Femur (tissue), 1 donor: Measurements from ENCODE around the gene EML1.
A peak's percentile ranks its signal among the peaks of the same experiment; 100 is the strongest.

ENCODE experiments used
- DNase-seq: peaks from one replicate; pipeline ENCODE4 v3.0.0-alpha.2; 2017

Gene EML1

DNA sequence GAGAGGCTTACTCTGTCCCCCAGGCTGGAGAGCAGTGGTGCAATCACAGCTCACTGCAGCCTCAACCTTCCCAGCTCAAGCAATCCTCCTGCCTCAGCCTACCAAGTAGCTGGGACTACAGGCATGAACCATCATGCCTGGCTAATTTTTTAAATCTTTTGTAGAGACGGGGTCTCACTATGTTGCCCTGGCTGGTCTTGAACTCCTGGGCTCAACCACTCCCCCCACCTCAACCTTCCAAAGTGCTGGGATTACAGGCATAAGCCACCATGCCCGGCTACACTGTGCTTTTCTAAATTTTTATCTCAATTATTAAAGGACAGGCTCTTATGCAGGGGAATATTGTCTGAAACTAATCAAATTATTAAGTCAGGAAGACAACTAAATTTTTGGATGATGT, 44.6 kb downstream of the EML1 start:
- DNase-seq = no peak

DNA sequence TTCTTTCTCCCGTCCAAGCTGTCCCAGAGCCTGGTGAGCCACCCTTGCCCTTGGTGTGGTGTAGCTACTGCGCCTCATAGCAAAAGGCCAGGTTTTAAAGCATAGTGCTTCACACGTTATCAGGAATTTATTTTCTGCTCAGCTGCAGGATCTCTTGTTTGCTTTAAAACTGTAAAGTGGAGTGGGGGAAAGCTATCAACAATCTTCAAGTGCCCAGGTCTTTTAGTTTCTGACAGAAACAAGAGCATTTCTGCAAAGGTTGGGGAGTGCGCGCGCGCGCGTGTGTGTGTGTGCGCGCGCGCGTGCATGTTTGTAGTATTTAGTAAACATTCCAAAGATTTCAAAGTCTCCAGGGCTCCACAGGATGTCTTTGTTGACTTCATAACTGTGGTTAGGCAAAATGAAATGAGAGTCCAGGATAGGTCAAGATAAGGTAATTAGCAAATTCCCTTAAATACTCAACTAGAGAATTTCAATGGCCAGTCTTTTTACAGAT, 45.5 kb downstream of the EML1 start:
- DNase-seq = no peak

DNA sequence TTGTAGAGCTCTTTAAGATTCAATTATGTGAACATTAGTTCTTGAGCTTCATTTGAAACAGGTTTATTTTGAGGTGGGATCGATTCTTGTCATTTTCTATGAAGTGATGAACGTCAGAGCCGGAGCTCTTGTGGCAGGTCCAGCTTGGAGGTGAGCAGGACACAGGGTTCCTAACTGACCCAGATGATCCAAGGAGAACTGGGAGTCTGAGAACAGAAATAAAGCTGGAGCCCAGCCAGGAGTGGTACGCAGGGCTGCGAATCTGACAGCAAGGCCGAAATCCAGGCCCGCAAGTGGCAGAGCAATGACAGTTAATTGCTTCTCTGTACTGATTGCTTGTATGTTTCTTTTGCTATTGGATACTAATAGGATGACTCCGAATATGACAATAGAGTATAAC, 46.5 kb downstream of the EML1 start:
- DNase-seq = no peak

DNA sequence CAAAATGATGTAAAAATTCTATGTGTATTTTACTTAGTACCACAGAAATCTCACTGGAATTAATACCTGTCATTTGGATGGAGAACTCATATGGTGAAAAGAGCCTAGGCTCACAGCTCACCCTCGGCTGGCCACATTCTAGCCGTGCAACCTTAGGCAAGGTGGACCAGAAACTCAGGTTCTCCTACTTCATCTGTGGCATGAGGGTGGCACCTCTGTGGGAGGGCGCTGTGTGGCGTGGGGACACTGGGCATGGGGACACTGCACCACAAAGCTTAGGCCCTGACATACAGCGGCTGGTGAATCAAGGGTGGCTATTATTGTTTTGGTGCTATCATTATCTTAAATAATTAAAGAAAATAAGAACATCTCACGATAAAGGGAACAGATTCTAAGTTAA, 47.1 kb downstream of the EML1 start:
- no peak for DNase-seq

DNA sequence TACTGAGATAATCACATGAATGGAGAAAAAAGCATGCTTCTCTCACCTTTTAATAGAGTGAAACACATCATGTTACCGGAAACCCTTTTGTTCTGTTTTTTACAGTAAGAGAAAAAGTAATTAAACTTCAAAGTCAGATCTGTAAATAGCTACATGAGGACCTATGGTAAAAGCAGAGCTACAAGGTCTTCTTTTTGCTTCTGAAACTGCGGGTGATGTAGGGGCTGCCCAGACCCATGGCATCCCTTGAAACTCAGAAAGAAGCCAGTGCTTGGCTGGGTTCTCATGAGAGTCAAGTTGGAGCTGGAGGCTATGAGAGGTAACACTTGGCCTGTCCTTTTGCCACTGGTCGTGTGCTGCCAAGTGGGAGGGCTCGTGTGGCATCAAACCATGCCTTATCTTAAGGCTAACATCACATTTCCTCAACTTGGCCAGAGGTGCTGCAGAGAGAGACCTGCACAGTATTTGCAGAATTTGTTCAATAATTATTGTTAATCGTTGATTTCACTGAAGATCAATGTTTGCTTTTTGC, 47.6 kb downstream of the EML1 start:
- DNase-seq = no peak

DNA sequence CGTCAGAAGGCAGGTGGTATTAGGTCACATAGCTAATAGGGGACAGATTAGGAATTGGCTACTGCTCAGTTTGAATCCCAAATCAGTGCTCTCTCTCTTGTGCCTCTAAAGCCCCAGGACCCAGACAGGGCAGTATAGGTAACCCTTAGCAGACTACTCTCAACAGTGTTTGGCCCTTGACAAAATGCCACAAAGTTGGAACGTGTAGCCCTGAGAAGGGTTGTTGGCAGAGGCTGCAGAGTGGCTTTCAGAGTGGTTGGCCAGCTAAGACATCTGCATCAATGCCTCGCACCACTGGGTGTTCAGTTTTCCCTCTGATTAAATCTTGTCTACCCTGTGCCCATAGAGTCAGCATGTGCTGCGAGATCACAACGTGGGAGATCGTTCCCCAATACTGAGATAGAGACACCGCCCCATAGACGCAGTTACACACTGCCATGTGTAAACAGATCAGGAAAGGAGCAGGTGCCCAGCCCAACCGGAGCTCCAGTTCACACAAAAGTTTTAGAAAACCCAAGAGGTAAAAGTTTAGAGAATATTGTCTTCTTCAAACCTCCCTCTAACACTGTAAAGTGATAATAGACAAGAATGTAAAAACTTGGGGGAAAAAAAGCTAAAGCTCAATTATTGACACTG, 48.3 kb downstream of the EML1 start:
- no peak for DNase-seq

DNA sequence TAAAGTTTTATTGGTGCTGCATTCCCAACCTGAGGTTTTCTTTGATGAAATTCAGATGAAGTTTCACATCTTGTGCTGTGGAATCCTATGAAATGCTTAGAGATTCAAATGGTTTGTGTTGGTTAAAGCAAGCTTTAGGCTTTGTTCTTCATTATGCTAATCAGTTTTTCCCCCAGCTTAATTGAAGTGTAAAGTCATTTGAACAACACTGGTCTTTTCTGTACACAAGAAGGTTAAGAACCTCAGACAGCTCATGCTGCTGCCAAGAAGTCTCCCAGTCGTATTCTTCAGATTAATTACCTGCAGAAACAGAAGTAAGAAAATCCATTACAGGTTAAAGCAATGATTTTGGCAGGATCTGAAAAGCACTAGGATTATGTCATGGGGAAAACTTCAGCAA, 48.9 kb downstream of the EML1 start:
- DNase-seq = no peak

DNA sequence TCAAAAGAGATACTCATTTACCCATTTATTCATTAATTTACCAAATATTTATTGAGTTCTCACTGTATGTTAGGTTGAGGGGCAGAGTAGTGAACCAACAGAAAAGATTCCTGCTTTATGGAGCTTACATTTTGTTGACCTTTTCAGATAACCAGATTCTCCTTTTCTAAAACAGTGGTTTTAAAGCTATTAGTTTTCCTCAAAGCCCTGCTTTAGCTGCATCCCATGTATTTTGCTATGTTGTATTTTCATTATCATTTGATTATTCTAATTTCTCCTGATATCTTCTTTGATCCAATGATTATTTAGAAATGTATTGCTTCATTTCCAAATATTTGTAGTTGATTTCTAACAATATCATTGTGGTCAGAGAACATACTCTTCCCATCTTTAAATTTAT, 53.6 kb downstream of the EML1 start:
- DNase-seq = no peak

DNA sequence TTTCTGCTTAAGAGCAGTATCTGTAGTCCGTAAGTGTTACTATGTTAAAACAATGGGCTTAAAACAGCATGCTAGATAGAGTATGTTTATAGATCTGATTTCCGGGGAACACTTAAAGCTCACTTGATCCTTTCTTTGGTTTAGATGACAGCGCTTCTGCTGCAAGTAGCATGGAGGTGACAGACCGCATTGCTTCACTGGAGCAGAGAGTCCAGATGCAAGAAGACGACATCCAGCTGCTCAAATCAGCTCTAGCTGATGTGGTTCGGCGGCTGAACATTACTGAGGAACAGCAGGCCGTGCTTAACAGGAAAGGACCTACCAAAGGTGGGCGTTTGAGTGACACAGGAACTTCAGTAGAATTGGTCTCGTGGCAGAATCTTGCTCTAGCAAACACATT, 57.5 kb downstream of the EML1 start:
- no peak for DNase-seq

DNA sequence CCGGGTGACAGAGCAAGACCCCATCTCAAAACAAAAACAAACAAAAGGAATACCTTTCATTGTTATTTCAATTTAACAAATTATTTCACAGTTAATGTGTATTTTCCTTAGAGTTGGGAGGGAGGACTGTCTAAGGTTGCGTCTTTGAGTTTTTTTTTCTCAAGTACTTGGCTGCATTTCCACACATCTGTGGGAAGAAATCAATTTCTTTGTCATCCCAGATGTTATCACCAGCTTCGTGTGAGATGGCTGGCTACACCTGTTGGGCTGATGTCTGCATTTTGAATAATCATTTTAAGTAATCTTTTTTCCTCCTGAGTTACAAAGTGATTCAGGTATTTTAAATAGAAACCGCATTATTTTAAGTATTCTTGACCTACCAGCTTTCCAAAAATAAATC, 59.4 kb downstream of the EML1 start:
- DNase-seq = no peak

DNA sequence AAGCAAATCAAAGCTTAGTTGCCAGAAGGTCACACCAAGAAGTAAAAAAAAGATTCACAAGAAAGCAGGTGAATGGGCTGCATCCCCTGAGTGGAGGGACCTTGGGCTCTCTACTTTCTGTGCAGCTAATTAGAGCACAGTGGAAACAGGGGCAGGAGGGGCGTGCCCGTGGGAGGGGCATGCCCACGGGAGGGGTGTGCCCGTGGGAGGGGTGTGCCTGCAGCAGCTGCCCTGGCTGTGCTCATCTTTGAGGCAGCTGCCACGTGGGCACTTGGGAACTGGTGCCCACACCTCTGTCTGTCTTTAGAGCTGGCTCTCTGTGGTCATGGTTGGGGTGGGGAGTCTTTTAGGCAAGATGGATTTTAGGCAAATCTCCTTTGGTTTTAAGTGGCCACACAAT, 60.0 kb downstream of the EML1 start:
- DNase-seq = peak; percentile 36

DNA sequence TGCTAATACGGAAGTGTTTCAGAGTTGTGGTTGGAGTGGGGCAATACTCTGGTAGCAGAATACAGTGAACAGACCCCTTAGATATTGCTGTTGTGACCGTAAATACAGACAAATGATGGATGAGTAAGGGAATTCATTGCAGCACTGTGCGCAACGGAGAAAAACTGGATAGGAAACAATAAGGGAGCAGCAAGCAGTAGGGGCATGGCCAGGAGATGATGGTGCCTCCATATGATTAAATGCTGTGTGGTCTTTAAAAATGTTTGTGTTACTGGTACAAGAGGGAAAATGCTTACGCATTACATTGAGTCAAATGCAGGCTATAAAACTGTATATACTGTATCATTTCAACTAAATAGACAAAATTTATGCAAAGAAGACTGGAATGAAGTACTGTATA, 61.6 kb downstream of the EML1 start:
- no peak for DNase-seq

DNA sequence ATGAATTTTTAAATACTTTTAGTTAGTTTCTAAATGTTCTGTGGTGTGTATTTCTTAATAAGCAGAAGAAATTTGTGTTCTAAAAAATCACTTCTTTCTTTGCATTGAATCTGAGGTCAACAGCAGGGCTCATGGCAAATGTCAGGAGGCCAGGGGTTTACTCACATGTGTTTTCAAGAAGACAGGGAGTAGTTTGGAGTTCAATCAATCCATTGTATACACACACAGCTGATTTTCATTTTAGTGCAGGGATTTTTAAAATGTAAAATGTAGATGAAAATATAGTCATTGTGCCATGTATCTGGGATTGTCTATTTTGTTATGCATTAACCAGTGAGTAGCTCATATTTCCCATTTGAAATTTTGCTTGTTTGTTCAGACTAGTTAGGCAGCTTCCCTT, 62.1 kb downstream of the EML1 start:
- DNase-seq = no peak

DNA sequence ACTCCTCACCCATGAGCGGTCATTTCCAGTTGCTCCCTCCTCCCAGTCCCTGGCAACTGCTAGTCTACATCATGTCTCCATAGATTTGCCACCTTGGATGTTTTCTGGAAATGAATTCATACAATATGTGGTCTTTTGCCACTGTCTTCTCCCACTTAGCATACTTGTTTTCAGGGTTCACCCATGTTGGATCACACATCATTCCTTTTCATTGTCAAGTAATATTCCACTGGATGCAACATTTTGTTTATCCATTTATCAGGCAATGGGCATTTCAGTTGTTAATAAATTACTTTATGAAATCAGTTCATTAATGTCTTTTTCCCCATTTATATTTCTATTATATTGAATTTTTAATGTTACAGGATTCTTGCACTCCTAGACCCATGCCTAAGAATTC, 64.3 kb downstream of the EML1 start:
- no peak for DNase-seq

DNA sequence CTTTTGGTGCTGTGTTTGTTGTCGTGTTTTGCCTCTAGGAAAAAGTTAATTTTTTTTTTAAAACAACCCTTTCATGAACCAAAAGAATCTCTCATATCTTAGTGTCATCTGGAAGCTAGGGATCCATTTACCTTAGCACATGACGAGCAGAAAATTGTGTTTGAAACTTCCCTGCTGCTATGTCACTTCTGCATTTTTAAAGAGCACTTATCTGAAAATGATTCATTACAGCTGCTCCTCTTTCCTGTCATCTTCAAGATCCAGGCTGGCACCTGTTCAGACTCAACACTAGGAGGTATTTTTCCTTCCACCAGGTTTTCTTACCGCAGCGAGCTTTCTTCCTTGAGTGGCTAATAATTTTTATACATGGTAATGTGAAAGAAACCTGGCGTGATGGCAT, 67.0 kb downstream of the EML1 start:
- no peak for DNase-seq

DNA sequence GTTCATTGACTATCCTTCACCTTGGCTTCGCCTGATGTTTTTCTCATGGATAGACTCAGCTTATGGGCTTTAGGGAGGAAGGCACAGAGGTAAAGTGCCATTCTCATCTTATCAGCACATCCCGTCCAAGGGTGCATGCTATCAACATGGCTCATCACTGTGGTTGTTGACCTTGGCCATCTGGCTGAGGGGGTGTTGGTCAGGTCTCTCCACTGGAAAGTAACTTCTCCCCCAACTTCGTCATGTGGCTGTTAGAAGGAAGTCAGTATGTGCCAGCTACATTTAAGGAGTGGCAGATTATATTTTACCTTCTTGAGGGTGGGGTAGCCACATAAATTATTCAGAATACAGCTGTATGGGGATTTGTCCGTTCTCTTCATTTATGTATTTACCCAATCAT, 68.9 kb downstream of the EML1 start:
- DNase-seq = no peak

DNA sequence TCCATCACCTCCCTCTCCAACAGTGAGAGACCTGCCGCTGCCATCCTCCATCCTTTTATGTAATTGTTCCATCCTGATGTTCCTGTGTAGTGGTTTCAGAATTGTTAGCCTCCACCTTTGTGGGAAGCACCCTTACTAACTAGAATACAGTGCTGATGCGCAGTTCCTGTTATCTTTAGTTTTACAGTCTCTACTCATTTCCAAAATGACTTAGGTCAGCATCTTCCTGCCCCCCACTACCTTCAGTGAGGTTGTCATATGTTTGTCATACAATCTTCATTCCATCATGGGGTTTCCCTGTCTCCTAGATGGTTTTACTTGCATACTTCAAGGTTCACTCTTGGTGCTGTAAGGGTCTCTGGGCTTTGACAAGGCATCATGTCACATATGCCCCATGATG, 69.8 kb downstream of the EML1 start:
- no peak for DNase-seq

DNA sequence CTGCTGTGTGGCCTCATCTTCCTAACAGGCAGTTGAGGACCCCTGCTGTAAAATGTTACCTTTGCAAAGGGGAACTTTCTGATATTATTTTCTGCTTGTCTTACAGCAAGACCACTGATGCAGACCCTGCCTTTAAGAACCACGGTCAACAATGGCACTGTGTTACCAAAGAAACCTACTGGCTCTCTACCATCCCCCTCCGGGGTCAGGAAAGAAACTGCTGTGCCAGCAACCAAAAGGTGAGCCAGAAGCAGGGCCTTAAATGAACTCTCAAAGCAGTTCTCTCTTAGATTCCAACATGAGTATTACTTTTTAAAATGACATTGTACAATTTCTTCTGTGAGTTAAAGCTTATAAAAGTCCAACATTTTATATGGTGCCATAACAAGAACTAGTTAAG, 72.2 kb downstream of the EML1 start:
- no peak for DNase-seq

DNA sequence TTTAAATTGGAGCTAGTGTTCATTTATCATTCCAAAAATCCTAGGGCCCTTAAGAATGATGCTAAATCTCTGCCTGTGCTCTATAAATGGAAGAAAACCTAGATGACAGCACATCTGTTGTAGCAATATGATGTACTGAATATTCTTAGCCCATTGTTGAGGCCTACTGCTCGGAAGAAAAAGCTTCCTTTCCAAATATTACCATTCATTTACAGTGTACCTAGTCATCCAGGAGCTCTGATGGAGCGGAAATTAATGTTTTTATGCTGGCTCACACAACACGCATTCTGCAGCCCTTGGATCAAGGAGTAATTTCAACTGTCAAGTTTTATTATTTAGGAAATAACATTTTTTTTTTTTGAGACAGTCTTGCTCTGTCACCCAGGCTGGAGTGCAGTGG, 77.4 kb downstream of the EML1 start:
- no peak for DNase-seq

DNA sequence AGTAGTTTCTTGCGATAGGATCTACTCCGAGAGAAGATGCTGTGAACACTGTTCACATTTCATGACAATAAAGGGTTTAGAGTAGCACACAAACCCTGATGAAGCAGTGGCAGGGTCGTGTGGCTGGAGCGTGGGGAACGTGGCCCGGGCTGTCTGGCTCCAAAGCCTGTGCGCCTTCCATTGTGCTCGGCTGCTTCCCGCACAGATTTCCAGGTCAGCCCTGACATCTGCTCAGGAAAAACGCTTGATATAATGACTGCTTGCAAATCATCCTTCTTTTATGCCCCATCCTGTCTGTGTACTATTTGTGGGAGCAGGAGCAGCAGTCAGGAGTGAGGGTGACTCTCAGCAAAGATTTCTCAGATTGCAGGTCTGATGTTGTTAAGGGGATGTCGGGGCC, 78.6 kb downstream of the EML1 start:
- DNase-seq = no peak

DNA sequence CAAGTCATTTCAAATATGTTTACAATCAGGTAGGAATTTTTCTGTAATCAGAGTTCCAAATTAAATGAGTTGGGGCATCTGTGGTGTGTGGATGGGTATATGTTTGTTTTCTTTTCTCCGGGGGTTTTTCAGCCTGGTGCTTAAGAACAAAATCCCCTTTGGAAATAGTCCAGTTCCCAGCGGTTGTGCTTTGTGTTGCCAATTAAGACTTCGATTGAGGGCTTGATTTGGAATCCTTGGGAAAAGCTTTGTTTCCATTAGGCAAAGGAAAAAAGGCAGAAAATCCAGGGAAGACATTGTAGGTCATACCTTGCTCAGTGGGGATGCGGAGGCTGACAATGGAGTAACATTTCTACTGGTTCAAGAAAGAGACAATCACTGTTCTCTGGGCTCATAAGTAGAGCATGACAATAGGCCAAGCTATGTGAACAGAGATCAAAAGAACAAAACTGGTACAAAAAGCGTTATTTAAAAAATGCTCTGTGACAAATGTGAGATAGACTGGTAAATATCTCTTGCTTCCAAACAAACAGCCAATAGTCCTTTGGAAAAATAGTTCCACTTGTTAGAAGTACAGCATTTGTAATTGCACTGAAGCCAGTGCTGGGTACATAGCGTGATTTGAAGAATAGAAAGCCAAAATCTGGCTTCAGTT, 79.7 kb downstream of the EML1 start:
- no peak for DNase-seq

DNA sequence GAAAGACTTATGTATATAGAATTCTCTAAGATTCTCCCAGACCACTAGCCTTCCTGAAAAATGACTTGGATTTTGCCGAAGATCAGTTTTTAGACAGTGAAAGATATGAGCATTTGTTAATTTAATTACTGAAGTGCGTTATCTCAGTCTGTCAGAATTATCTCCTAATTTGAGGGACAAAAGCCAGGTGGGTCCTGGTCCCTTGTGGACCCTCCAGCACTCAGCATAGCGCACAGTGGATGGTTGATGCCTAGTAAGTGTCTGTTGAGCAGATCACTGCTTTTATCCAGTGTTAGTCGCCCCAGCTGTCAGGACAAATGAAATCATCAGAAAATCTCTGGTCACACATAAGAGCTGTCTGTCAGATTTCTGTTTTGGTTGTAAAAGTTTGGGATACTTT, 80.4 kb downstream of the EML1 start:
- no peak for DNase-seq

DNA sequence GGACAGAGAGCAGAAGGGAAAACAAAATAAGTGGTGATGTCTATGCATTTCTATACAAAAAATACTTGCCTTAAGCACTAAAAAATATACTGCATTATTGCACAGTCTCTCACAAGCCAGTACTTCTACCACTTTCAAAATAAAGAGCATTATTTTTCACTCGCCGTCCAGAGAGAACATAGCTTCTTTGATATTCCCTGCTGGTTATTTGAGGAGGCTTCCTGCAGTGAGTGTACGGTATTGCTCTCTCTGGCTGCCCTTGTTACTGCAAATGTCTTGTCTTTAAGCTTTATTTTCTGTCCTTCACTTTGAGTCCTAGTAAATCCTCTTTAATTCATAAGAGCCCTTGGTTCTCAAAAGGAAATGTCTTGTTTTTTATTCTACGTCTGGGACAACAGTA, 81.1 kb downstream of the EML1 start:
- no peak for DNase-seq

DNA sequence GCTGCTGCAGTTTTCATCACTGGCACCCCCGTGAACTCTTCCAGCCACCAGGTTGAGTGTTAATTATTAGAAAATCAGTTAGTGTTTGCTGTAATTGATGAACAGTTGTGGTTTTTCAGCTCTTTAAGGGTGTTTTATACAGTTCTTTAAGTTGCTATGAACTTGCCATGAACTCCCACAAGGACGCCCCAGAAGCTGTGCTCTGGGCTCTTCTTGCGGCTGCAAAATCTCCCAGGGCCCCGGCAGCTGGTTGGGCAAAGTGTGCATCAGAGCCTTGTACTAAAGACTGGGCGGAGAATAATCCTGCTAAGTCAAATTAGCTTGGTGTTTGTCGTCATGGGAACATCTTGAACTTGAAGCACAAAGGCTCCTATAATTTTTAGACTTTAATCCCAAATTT, 82.2 kb downstream of the EML1 start:
- DNase-seq = no peak

DNA sequence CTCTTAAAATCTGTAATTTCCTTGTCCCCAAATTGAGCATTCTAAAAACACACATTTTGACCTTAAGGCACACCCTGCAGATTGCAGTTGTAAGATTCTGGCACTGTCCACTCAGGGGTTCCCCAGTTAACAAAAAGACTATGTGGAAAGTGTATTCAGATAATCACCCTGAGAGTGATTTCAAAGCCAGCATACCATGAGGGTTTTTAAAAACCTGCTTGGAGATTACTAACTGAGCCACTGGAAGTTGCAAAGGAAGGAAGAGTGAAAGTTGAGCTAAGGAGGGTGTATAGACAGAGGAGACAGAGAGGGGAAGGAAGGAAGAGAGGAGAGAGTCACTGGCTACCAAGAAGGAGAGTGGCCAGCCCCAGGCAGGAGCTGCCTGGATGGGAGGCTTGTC, 82.6 kb downstream of the EML1 start:
- DNase-seq = no peak
